Progenitor cell of endocrine pancreas (in vitro differentiated cells): ENCODE results near the gene ARHGAP20. TPM values are rescaled to one million over a fixed set of nuclear protein-coding genes. Genes with fewer than 3 reads are reported as not detected.

Experiments used
- DNase-seq: peaks from one replicate; pipeline ENCODE4 v3.0.0; 2021; ENCODE audit warnings: low spot score; ENCODE audit not compliant: unreplicated experiment
- H3K27ac Mint-ChIP-seq: 2 replicates; pipeline ENCODE4 v1.8.0; 2021; ENCODE audit warnings: mild to moderate bottlenecking, moderate library complexity, mixed read lengths
- H3K27me3 Mint-ChIP-seq: 2 replicates; pipeline ENCODE4 v1.8.0; 2021; ENCODE audit warnings: mixed read lengths
- H3K36me3 Mint-ChIP-seq: 2 replicates; pipeline ENCODE4 v1.8.0; 2022; ENCODE audit warnings: mixed read lengths; ENCODE audit not compliant: insufficient read depth
- H3K4me1 Mint-ChIP-seq: 2 replicates; pipeline ENCODE4 v1.8.0; 2021; ENCODE audit warnings: low read depth, mixed read lengths
- H3K4me3 Mint-ChIP-seq: 2 replicates; pipeline ENCODE4 v1.8.0; 2021; ENCODE audit warnings: low read depth, mild to moderate bottlenecking, moderate library complexity, mixed read lengths
- H3K9me3 Mint-ChIP-seq: 2 replicates; pipeline ENCODE4 v1.8.0; 2021; ENCODE audit warnings: low read depth, mixed read lengths
- total RNA-seq: library from RNA; stranded (reverse); gene quantifications from 2 replicates; pipeline ENCODE4 v1.2.1, GENCODE V29; 2021
- TF ChIP-seq, protein P1 (sequence below): fragments of 200-600 bp; sonication (generic); IDR thresholded peaks from one replicate; pipeline ENCODE4 v1.5.0; 2021; ENCODE audit warnings: antibody characterized with exemption, mild to moderate bottlenecking; ENCODE audit not compliant: unreplicated experiment

Gene ARHGAP20
- total RNA-seq, 1 donor from 2014 or later: 0.14 TPM

GRCh38 chr11:110584150-110584549 is 128.1 kb downstream of the ARHGAP20 start:
- no peaks in the 10 kb centered on the region for H3K36me3 Mint-ChIP-seq
- no peak for DNase-seq
- no peaks in the 10 kb centered on the region for H3K27me3 Mint-ChIP-seq
- H3K4me1 Mint-ChIP-seq: no peaks in the 10 kb centered on the region
- no peak overlapping the region for H3K27ac Mint-ChIP-seq
- TF ChIP-seq, protein P1, sequence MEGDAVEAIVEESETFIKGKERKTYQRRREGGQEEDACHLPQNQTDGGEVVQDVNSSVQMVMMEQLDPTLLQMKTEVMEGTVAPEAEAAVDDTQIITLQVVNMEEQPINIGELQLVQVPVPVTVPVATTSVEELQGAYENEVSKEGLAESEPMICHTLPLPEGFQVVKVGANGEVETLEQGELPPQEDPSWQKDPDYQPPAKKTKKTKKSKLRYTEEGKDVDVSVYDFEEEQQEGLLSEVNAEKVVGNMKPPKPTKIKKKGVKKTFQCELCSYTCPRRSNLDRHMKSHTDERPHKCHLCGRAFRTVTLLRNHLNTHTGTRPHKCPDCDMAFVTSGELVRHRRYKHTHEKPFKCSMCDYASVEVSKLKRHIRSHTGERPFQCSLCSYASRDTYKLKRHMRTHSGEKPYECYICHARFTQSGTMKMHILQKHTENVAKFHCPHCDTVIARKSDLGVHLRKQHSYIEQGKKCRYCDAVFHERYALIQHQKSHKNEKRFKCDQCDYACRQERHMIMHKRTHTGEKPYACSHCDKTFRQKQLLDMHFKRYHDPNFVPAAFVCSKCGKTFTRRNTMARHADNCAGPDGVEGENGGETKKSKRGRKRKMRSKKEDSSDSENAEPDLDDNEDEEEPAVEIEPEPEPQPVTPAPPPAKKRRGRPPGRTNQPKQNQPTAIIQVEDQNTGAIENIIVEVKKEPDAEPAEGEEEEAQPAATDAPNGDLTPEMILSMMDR: no peak
- no peaks in the 10 kb centered on the region for H3K9me3 Mint-ChIP-seq
- no peak overlapping the region for H3K4me3 Mint-ChIP-seq

GRCh38 chr11:110582728-110583432 is 129.4 kb downstream of the ARHGAP20 start:
- DNase-seq: no peak
- H3K9me3 Mint-ChIP-seq: no peaks in the 10 kb centered on the region
- no peaks in the 10 kb centered on the region for H3K4me1 Mint-ChIP-seq
- no peaks in the 10 kb centered on the region for H3K36me3 Mint-ChIP-seq
- TF ChIP-seq, protein P1: no peak
- no peak overlapping the region for H3K4me3 Mint-ChIP-seq
- no peak overlapping the region for H3K27ac Mint-ChIP-seq
- H3K27me3 Mint-ChIP-seq: no peaks in the 10 kb centered on the region

DNA sequence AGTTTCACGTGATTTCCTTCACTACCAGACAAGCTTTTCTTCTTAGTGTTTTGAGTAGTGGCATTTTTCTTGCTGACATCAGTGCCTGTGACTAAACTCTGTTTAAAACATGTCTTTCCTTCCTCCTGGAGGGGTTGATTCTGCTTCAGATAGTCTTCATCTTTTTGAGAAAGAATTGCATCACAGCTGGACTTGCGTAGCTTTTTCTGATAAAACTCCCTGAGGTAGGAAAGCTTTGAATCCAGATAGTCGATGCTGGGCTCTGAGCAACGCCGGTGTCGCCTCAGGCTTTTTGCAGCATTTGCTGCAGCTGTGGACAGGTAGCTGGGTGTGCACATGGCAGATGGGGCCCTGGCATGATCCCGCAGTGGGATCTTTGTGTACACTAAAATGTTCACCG is 131.7 kb downstream of the ARHGAP20 start:
- Mint-ChIP-seq H3K27ac (no peak overlapping the region), H3K27me3 (no peaks in the 10 kb centered on the region), H3K4me1 (no peaks in the 10 kb centered on the region), H3K36me3 (no peaks in the 10 kb centered on the region), H3K4me3 (no peak overlapping the region), H3K9me3 (no peaks in the 10 kb centered on the region)
- no peak for DNase-seq
- TF ChIP-seq, protein P1: no peak

GRCh38 chr11:110573411-110573810 is 138.8 kb downstream of the ARHGAP20 start:
- H3K9me3 Mint-ChIP-seq: no peaks in the 10 kb centered on the region
- no peaks in the 10 kb centered on the region for H3K4me1 Mint-ChIP-seq
- H3K27ac Mint-ChIP-seq: no peak overlapping the region
- TF ChIP-seq, protein P1: no peak
- DNase-seq: no peak
- no peaks in the 10 kb centered on the region for H3K36me3 Mint-ChIP-seq
- no peak overlapping the region for H3K4me3 Mint-ChIP-seq
- no peaks in the 10 kb centered on the region for H3K27me3 Mint-ChIP-seq

- no peak for DNase-seq
- no peaks in the 10 kb centered on the region for H3K4me1 Mint-ChIP-seq
- H3K9me3 Mint-ChIP-seq: no peaks in the 10 kb centered on the region
- no peaks in the 10 kb centered on the region for H3K36me3 Mint-ChIP-seq
- H3K27me3 Mint-ChIP-seq: peaks cover 13% of the 10 kb centered on the region
- H3K4me3 Mint-ChIP-seq: no peak overlapping the region
- no peak overlapping the region for H3K27ac Mint-ChIP-seq
- TF ChIP-seq, protein P1: no peak
These were observed 141.0 kb downstream of the ARHGAP20 start for GRCh38 chr11:110571081-110571720.
